Transverse colon (tissue), 4 donors: ENCODE data around the gene GAB2. TPM values are rescaled to one million over a fixed set of nuclear protein-coding genes. Genes with fewer than 3 reads are reported as not detected.

ENCODE experiments used
- DNase-seq: peaks from one replicate; pipeline ENCODE4 v3.0.0-alpha.2; 2019
- H3K27ac ChIP-seq, 4 donors: fragments of 200-600 bp; sonication (generic); 2 replicates each; pipeline ENCODE4 v1.5.1; 2016 to 2018; ENCODE audit warnings: inconsistent platforms in 4 of 4
- H3K27me3 ChIP-seq: fragments of 200-600 bp; sonication (generic); 2 replicates; pipeline ENCODE4 v1.5.1; 2017; ENCODE audit warnings: inconsistent platforms
- H3K36me3 ChIP-seq, 4 donors: fragments of 200-600 bp; sonication (generic); 2 replicates each; pipeline ENCODE4 v1.5.1; 2017 to 2019; ENCODE audit warnings: inconsistent platforms in 4 of 4
- H3K4me1 ChIP-seq, 4 donors: fragments of 200-600 bp; sonication (generic); 2 replicates each; pipeline ENCODE4 v1.5.1; 2017 to 2020; ENCODE audit warnings: inconsistent platforms in 4 of 4
- H3K4me3 ChIP-seq, 4 donors: fragments of 200-600 bp; sonication (generic); 1 replicate in 1 of 4; 2 replicates in 3 of 4; pipeline versions ENCODE4 v1.5.1 to v1.6.1; 2017 to 2019; ENCODE audit warnings: inconsistent platforms in 4 of 4
- H3K9me3 ChIP-seq, 2 donors: fragments of 200-600 bp; sonication (generic); 2 replicates each; pipeline ENCODE4 v1.5.1; 2017 to 2019; ENCODE audit warnings: inconsistent platforms in 2 of 2
- EP300 ChIP-seq: sonication (generic); formaldehyde crosslinking; IDR thresholded peaks from one replicate; pipeline ENCODE4 v1.6.1; 2017; ENCODE audit warnings: antibody characterized with exemption, low read depth
- POLR2A ChIP-seq: fragments of 450-650 bp; IDR thresholded peaks from one replicate; pipeline ENCODE4 v1.6.1; 2016; ENCODE audit warnings: antibody characterized with exemption, mild to moderate bottlenecking, moderate library complexity
- POLR2AphosphoS5 ChIP-seq, 3 donors: sonication (generic); formaldehyde crosslinking; IDR thresholded peaks; one replicate each; pipeline ENCODE4 v1.6.1; 2016; ENCODE audit warnings: antibody characterized with exemption in 3 of 3
- WGBS, 2 donors: methylation state at CpG; one replicate each; pipeline ENCODE4 v1.1.5; 2018; ENCODE audit warnings: low coverage in 1 of 2; 5-methylcytosine and 5-hydroxymethylcytosine counted together
- in situ Hi-C, 4 donors: fragments of 200-750 bp; cut with MboI; loops; one replicate each; pipeline versions ENCODE4 v1.15.0 to v1.15.1; 2017; ENCODE audit warnings: low sequenced_read_pairs in 3 of 4, low pct_ligation_motif_present in 1 of 4, low pct_unique_long_range_greater_than_20kb in 1 of 4
- intact Hi-C: fragments of 100-400 bp; cut with DNase I; formaldehyde crosslinking; loops from one replicate; pipeline ENCODE4 v1.15.1; 2023; ENCODE audit warnings: low total_unique reads
- total RNA-seq, 4 donors: library from RNA; depleted of rRNA; stranded (reverse); fragments of >200 nt; gene quantifications; one replicate each; pipeline ENCODE4 v1.1.0, GENCODE V29; 2016
- TF ChIP-seq, protein P1 (sequence below), 5 experiments: fragments of 200-600 bp in 3 of 5; fragments of 450-650 bp in 2 of 5; sonication (generic) in 3 of 5; IDR thresholded peaks; 1 replicate in 2 of 5; 2 replicates in 3 of 5; pipeline ENCODE4 v1.5.1; 2016 to 2017; ENCODE audit warnings: antibody characterized with exemption in 5 of 5, inconsistent platforms in 3 of 5, mild to moderate bottlenecking in 2 of 5, moderate library complexity in 1 of 5

GAB2 gene
- total RNA-seq, 4 donors from 2014 or later = 5.8 to 35.7 (median 22.9) TPM

DNA sequence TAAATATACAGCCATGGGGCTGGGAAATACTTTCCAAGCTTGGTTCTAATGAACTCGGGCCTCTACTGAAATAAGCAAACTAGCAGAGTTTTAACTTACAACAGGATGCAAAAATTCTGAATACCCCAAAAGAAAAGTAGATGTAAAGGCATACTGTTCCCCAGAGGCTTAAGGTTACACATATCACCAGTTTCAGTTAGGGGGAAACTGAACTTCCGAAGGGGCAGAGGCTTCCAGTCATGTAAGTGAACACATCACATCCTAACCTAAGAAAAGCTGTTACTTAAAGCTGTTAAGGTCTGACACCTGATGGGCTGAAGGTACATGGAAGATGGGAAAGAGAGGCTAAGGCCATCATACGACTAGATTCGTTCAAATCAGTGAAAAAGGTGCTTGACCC, 2.3 kb downstream of the GAB2 start:
- no peaks in the 10 kb centered on the region for H3K36me3 ChIP-seq
- no peak overlapping the region for H3K4me3 ChIP-seq
- no peak for DNase-seq
- peaks cover 11 to 48% (median 24%) of the 10 kb centered on the region in 4 donors for H3K4me1 ChIP-seq
- WGBS, 2 donors = 62 to 74% methylated on average over 4 of the region's 4 CpGs
- H3K9me3 ChIP-seq = peaks cover 2 to 4% of the 10 kb centered on the region in 2 donors
- intact Hi-C loops (no loop called here), in situ Hi-C loops (loop anchor here in 2 of 4 donors (10.0 to 25.0 kb wide), 2 partner anchors 149 to 178 kb away; no protein-coding TSS in a partner anchor)
- no peaks in the 10 kb centered on the region for H3K27me3 ChIP-seq
- peak overlapping the region; percentile 97 to 99 (median 98) for H3K27ac ChIP-seq
- TF ChIP-seq POLR2A (no peak), POLR2AphosphoS5 (IDR thresholded peaks at IDR 0.05) (no peak), EP300 (no peak)
- TF ChIP-seq, protein P1, sequence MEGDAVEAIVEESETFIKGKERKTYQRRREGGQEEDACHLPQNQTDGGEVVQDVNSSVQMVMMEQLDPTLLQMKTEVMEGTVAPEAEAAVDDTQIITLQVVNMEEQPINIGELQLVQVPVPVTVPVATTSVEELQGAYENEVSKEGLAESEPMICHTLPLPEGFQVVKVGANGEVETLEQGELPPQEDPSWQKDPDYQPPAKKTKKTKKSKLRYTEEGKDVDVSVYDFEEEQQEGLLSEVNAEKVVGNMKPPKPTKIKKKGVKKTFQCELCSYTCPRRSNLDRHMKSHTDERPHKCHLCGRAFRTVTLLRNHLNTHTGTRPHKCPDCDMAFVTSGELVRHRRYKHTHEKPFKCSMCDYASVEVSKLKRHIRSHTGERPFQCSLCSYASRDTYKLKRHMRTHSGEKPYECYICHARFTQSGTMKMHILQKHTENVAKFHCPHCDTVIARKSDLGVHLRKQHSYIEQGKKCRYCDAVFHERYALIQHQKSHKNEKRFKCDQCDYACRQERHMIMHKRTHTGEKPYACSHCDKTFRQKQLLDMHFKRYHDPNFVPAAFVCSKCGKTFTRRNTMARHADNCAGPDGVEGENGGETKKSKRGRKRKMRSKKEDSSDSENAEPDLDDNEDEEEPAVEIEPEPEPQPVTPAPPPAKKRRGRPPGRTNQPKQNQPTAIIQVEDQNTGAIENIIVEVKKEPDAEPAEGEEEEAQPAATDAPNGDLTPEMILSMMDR (IDR thresholded peaks at IDR 0.05) = no peak

DNA sequence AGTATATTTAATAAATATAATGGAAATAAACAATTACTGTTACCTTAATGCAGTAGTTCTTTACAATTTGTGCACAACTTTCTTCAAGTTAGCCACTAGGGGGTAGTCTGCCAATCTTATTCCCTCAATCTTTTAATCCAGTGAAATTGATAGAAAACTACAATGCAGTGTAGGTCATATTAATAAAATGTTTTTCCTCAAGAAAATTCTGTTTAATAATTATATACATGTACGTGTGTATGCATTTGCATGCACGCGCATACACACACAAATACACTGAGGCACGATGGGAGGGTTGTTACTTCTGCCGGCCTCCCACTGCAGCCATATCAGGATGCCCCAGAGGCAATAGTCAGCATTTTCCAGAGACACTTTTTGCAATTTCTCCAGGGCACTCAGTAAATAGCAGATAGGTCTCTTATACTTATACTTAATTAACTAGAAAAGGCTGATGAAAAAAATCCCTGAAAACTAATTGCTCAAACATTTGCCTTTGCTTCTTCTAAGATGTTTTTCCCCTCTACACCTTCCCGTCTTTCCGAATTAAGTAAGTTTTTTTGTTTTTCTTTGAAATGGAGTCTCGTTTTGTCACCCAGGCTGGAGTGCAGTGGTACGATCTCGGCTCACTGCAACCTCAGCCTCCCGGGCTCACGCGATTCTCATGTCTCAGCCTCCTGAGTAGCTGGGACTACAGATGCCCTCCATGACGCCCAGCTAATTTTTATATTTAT, 3.1 kb downstream of the GAB2 start:
- Histone ChIP-seq H3K4me3 (no peak overlapping the region), H3K36me3 (no peaks in the 10 kb centered on the region), H3K27me3 (no peaks in the 10 kb centered on the region), H3K9me3 (peaks cover 10 to 12% of the 10 kb centered on the region in 2 donors), H3K4me1 (peaks cover 7 to 40% (median 16%) of the 10 kb centered on the region in 4 donors), H3K27ac (peak overlapping the region in 1 of 4 donors; percentile 99)
- no peak for DNase-seq
- in situ Hi-C loops = loop anchor here in 2 of 4 donors (10.0 to 25.0 kb wide), 2 partner anchors 150 to 177 kb away; no protein-coding TSS in a partner anchor
- intact Hi-C loops = no loop called here
- WGBS, 2 donors = 81 to 88% methylated on average over 7 to 14 of the region's 14 CpGs
- TF ChIP-seq, protein P1 (IDR thresholded peaks at IDR 0.05) = peak; percentile 47 to 64 (median 59)
- TF ChIP-seq POLR2A = no peak

DNA sequence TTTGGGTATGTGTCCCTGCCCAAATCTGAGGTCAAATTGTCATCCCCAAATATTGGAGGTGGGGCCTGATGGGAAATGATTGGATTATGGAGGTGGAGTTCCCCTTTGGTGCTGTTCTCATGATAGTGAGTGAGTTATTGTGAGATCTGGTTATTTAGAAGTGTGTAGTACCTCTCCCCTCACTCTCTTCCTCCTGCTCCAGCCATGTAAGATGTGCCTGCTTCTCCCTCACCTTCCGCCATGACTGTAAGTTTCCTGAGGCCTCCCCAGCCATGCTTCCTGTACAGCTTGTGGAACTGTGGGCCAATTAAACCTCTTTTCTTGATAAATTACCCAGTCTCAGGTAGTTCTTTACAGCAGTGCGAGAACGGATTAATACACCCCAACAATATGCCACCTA, 9.0 kb downstream of the GAB2 start:
- 93 to 98% methylated on average over 3 of the region's 3 CpGs for WGBS, 2 donors
- no peak for TF ChIP-seq EP300
- no peak for TF ChIP-seq POLR2AphosphoS5 (IDR thresholded peaks at IDR 0.05)
- TF ChIP-seq POLR2A = no peak
- TF ChIP-seq, protein P1 (IDR thresholded peaks at IDR 0.05) = no peak
- Histone ChIP-seq H3K27ac (no peak overlapping the region), H3K27me3 (no peaks in the 10 kb centered on the region), H3K36me3 (no peaks in the 10 kb centered on the region), H3K4me1 (peaks cover 0 to 10% (median 0%) of the 10 kb centered on the region in 4 donors), H3K9me3 (peaks cover 13% of the 10 kb centered on the region in 2 donors), H3K4me3 (no peak overlapping the region)
- intact Hi-C loops = no loop called here
- in situ Hi-C loops = loop anchor here in 1 of 4 donors (25.0 kb wide), 1 partner anchor 171 kb away; no protein-coding TSS in a partner anchor
- no peak for DNase-seq

DNA sequence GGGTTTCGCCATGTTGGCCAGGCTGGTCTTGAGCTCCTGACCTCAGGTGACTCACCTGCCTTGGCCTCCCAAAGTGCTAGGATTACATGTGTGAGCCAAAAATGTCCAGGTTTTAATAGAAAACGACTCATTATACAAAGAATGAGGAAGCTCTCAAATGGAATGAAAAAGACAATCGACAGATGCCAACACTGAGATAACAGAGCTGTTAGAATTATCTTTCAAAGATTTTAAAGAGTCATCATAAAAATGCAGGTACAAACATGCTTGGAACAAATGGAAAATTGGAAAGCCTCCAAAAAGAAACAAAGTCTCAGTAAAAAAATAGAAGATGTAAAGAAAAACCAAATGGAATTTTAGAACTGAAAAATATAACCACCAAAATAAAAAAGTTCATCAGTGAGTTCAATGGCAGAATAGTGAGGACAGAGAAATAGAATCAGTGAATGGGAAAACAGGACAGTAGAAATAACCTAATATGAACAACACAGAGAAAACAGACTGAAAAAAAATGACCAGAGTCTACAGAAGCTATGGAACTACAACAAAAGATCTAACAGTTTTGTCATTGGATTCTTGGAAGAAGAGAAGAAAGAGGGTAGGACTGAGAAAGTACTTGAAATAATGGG, 10.9 kb downstream of the GAB2 start:
- Histone ChIP-seq H3K27ac (no peak overlapping the region), H3K4me1 (peaks cover 0 to 7% (median 0%) of the 10 kb centered on the region in 4 donors), H3K4me3 (no peak overlapping the region), H3K9me3 (peaks cover 13% of the 10 kb centered on the region in 2 donors), H3K27me3 (no peaks in the 10 kb centered on the region), H3K36me3 (no peaks in the 10 kb centered on the region)
- in situ Hi-C loops (loop anchor here in 1 of 4 donors (25.0 kb wide), 1 partner anchor 169 kb away; no protein-coding TSS in a partner anchor), intact Hi-C loops (no loop called here)
- WGBS, 2 donors = 71 to 74% methylated on average over 3 of the region's 3 CpGs
- no peak for DNase-seq
- TF ChIP-seq POLR2AphosphoS5 (IDR thresholded peaks at IDR 0.05) (no peak), POLR2A (no peak), EP300 (no peak)
- TF ChIP-seq, protein P1 (IDR thresholded peaks at IDR 0.05) = no peak
